Neural progenitor cell (in vitro differentiated cells): Measurements from ENCODE around the gene PNKP. TPM values are rescaled to one million over a fixed set of nuclear protein-coding genes. Genes with fewer than 3 reads are reported as not detected.

ENCODE experiments used
- DNase-seq: peaks from one replicate; pipeline ENCODE4 v3.0.0-alpha.2; 2016; ENCODE audit warnings: low spot score
- H2AFZ ChIP-seq: fragments of 200-600 bp; sonication (generic); replicated peaks from 2 replicates; pipeline ENCODE4 v1.6.1; 2016; ENCODE audit warnings: antibody characterized with exemption
- H3F3A ChIP-seq: fragments of 200-600 bp; sonication (generic); 2 replicates; pipeline ENCODE4 v1.6.1; 2016; ENCODE audit warnings: antibody characterized with exemption, low read depth
- H3K27ac ChIP-seq: fragments of 200-600 bp; sonication (generic); 2 replicates; pipeline ENCODE4 v1.5.1; 2016; ENCODE audit warnings: mild to moderate bottlenecking
- H3K27me3 ChIP-seq: fragments of 200-600 bp; sonication (generic); 2 replicates; pipeline ENCODE4 v1.6.1; 2016; ENCODE audit warnings: mild to moderate bottlenecking, moderate library complexity
- H3K36me3 ChIP-seq: fragments of 200-600 bp; sonication (generic); 2 replicates; pipeline ENCODE4 v1.5.1; 2016
- H3K4me1 ChIP-seq: fragments of 200-600 bp; sonication (generic); 2 replicates; pipeline ENCODE4 v1.6.1; 2016; ENCODE audit warnings: mixed run types
- H3K4me2 ChIP-seq: fragments of 200-600 bp; sonication (generic); 2 replicates; pipeline ENCODE4 v1.6.1; 2016
- H3K4me3 ChIP-seq: fragments of 200-600 bp; sonication (generic); 2 replicates; pipeline ENCODE4 v1.5.1; 2016
- H3K79me2 ChIP-seq: fragments of 200-600 bp; sonication (generic); 2 replicates; pipeline ENCODE4 v1.6.1; 2016; ENCODE audit warnings: low read depth
- H3K9ac ChIP-seq: fragments of 200-600 bp; sonication (generic); 2 replicates; pipeline ENCODE4 v1.6.1; 2016
- H3K9me3 ChIP-seq: fragments of 200-600 bp; sonication (generic); 2 replicates; pipeline ENCODE4 v1.5.1; 2016; ENCODE audit warnings: low read depth
- H4K20me1 ChIP-seq: fragments of 200-600 bp; sonication (generic); 2 replicates; pipeline ENCODE4 v1.6.1; 2016; ENCODE audit warnings: low read depth
- H3K27ac Mint-ChIP-seq: 3 replicates; pipeline ENCODE4 v1.8.0; 2021; ENCODE audit warnings: mixed read lengths
- H3K27me3 Mint-ChIP-seq: 2 replicates; pipeline ENCODE4 v1.8.0; 2022; ENCODE audit warnings: low read depth, mild to moderate bottlenecking, inconsistent platforms, moderate library complexity, mixed read lengths; ENCODE audit not compliant: insufficient read depth
- H3K36me3 Mint-ChIP-seq: 3 replicates; pipeline ENCODE4 v1.8.0; 2021; ENCODE audit warnings: mixed read lengths
- H3K4me1 Mint-ChIP-seq: 3 replicates; pipeline ENCODE4 v1.8.0; 2021; ENCODE audit warnings: mixed read lengths
- H3K4me3 Mint-ChIP-seq: 3 replicates; pipeline ENCODE4 v1.8.0; 2021; ENCODE audit warnings: mild to moderate bottlenecking, moderate library complexity, mixed read lengths
- H3K9me3 Mint-ChIP-seq: 3 replicates; pipeline ENCODE4 v1.8.0; 2020; ENCODE audit warnings: mixed read lengths
- EZH2 ChIP-seq: fragments of 200-600 bp; sonication (generic); IDR thresholded peaks from 2 replicates; pipeline ENCODE4 v1.6.1; 2017; ENCODE audit warnings: antibody characterized with exemption, mild to moderate bottlenecking, moderate library complexity
- EZH2phosphoT487 ChIP-seq: fragments of 200-600 bp; sonication (generic); IDR thresholded peaks from 2 replicates; pipeline ENCODE4 v1.6.1; 2017; ENCODE audit warnings: antibody characterized with exemption
- total RNA-seq: library from RNA; depleted of rRNA; stranded (reverse); fragments of >200 nt; gene quantifications from 2 replicates; pipeline ENCODE4 v1.2.3, GENCODE V29; 2015; ENCODE audit warnings: low replicate concordance
- TF ChIP-seq, protein P1 (sequence below): fragments of 200-600 bp; sonication (generic); IDR thresholded peaks from 2 replicates; pipeline ENCODE4 v1.5.1; 2017; ENCODE audit warnings: antibody characterized with exemption, mild to moderate bottlenecking

The PNKP gene
- total RNA-seq, 1 donor from 2014 or later, result 41.1 TPM

- H3K4me3 Mint-ChIP-seq, result peak overlapping the region; percentile 50
- Histone ChIP-seq H3K9me3 (no peaks in the 10 kb centered on the region), H3K27ac (no peak overlapping the region), H2AFZ (no peak overlapping the region), H3K4me1 (peaks cover 5% of the 10 kb centered on the region), H4K20me1 (peaks cover 18% of the 10 kb centered on the region), H3K9ac (no peak overlapping the region), H3K36me3 (peaks cover 4% of the 10 kb centered on the region), H3K4me2 (no peak overlapping the region), H3K79me2 (peaks cover 13% of the 10 kb centered on the region), H3K4me3 (no peak overlapping the region), H3F3A (peaks cover under 1% of the 10 kb centered on the region), H3K27me3 (no peaks in the 10 kb centered on the region)
- no peak overlapping the region for H3K27ac Mint-ChIP-seq
- H3K27me3 Mint-ChIP-seq, result peaks cover 2% of the 10 kb centered on the region
- H3K9me3 Mint-ChIP-seq, result no peaks in the 10 kb centered on the region
- TF ChIP-seq, protein P1, sequence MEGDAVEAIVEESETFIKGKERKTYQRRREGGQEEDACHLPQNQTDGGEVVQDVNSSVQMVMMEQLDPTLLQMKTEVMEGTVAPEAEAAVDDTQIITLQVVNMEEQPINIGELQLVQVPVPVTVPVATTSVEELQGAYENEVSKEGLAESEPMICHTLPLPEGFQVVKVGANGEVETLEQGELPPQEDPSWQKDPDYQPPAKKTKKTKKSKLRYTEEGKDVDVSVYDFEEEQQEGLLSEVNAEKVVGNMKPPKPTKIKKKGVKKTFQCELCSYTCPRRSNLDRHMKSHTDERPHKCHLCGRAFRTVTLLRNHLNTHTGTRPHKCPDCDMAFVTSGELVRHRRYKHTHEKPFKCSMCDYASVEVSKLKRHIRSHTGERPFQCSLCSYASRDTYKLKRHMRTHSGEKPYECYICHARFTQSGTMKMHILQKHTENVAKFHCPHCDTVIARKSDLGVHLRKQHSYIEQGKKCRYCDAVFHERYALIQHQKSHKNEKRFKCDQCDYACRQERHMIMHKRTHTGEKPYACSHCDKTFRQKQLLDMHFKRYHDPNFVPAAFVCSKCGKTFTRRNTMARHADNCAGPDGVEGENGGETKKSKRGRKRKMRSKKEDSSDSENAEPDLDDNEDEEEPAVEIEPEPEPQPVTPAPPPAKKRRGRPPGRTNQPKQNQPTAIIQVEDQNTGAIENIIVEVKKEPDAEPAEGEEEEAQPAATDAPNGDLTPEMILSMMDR, result no peak
- no peak for TF ChIP-seq EZH2phosphoT487
- no peak for TF ChIP-seq EZH2
- DNase-seq, result no peak
- peaks cover 35% of the 10 kb centered on the region for H3K36me3 Mint-ChIP-seq
- H3K4me1 Mint-ChIP-seq, result peaks cover 12% of the 10 kb centered on the region
Measured at GRCh38 chr19:49883094-49883493, 15.7 kb upstream of the PNKP start.

DNA sequence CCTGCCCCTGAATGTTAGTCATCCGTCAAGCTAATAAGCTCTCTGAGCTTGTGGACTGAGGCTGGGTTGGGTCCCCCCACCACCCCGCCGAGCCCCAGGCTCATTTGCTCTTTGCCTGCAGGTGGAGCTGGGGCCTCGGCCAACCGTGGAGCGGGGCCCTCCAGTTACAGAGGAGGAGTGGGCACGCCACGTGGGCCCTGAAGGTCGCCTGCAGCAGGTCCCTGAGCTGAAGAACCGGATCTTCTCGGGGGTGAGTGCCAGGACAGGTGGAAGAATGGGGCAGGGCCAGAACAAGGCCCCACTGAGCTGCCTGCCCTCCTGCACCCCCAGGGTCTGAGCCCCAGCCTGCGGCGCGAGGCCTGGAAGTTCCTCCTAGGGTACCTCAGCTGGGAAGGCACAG lies 15.3 kb upstream of the PNKP start:
- no peak for DNase-seq
- Histone ChIP-seq H3K27ac (no peak overlapping the region), H3K36me3 (peaks cover 4% of the 10 kb centered on the region), H3F3A (peaks cover 3% of the 10 kb centered on the region), H3K9ac (no peak overlapping the region), H3K4me1 (peaks cover 5% of the 10 kb centered on the region), H4K20me1 (peaks cover 18% of the 10 kb centered on the region), H3K27me3 (no peaks in the 10 kb centered on the region), H3K4me3 (no peak overlapping the region), H3K4me2 (no peak overlapping the region), H3K9me3 (no peaks in the 10 kb centered on the region), H3K79me2 (peaks cover 13% of the 10 kb centered on the region), H2AFZ (no peak overlapping the region)
- Mint-ChIP-seq H3K36me3 (peaks cover 35% of the 10 kb centered on the region), H3K4me3 (no peak overlapping the region), H3K9me3 (no peaks in the 10 kb centered on the region), H3K27me3 (peaks cover 2% of the 10 kb centered on the region), H3K27ac (no peak overlapping the region), H3K4me1 (peaks cover 14% of the 10 kb centered on the region)
- TF ChIP-seq, protein P1, result no peak

GRCh38 chr19:49881672-49882394 lies 14.5 kb upstream of the PNKP start:
- Histone ChIP-seq H3K79me2 (peaks cover 13% of the 10 kb centered on the region), H3K27ac (no peak overlapping the region), H3K9ac (no peak overlapping the region), H3K4me3 (no peak overlapping the region), H3K4me1 (peaks cover 5% of the 10 kb centered on the region), H3K27me3 (no peaks in the 10 kb centered on the region), H3K9me3 (no peaks in the 10 kb centered on the region), H4K20me1 (peaks cover 18% of the 10 kb centered on the region), H3K4me2 (no peak overlapping the region), H3F3A (peaks cover 3% of the 10 kb centered on the region), H2AFZ (no peak overlapping the region), H3K36me3 (peaks cover 4% of the 10 kb centered on the region)
- Mint-ChIP-seq H3K4me1 (peaks cover 14% of the 10 kb centered on the region), H3K27me3 (peaks cover 2% of the 10 kb centered on the region), H3K4me3 (no peak overlapping the region), H3K36me3 (peaks cover 35% of the 10 kb centered on the region), H3K9me3 (no peaks in the 10 kb centered on the region), H3K27ac (no peak overlapping the region)
- DNase-seq, result peak; percentile 41
- no peak for TF ChIP-seq EZH2
- TF ChIP-seq EZH2phosphoT487, result no peak
- TF ChIP-seq, protein P1, result no peak
